ENCODE measurements around the gene PIK3CD. TPM values are rescaled to one million over a fixed set of nuclear protein-coding genes. Genes with fewer than 3 reads are reported as not detected.

PIK3CD gene
- total RNA-seq, 4 donors from 2014 or later = 16.5 to 23.0 (median 18.2) TPM

DNA sequence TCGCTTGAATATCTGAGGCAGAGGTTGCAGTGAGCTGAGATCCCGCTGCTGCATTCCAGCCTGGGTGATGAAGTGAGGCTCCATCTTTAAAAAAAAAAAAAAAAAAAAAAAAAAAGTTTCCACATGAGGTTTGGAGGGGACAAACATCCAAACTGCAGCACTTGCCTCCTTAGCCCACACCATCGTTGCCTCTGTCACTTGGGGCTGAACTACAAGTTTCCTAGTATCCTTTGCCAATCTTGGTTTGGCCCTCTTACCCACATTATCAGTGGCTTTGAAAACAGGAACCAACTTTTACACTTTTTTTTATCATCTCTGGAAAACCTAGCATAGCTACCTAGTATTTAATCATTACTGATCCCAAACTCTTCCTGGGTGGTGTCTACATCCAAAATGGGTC is 113.0 kb downstream of the PIK3CD start:
- DNase-seq (ENCODE audit: low spot score) = no peak

DNA sequence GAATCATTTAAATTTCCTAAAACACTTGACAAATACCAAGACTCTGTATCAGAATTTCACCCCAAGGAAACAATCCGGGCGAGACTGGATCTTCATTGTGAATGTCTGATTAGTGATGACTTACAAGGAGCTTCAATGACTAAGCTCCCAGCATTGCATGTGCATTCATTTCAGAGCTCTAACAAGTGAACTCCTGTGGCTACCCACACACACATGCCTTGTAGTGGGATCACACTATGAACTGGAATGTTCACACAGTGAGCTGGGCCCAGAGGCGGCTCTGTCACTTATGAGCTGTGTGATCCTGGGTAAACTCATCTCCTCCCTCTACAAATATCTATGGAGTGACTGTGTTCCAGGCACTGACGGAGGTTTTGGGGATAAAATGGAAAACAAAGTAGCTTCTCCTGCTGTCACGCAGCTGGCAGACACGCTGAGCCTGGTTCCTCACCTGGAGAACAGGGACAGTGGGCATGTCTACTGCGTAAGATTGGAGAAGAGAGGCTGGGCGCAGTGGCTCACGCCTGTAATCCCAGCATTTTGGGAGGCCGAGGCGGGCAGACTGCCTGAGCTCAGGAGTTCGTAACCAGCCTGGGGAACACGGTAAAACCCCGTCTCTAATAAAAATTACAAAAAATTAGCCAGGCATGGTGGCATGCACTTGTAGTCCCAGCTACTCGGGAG is 115.4 kb downstream of the PIK3CD start:
- no peak for ATAC-seq (ENCODE audit: low FRiP score)
- DNase-seq (ENCODE audit: low spot score) = no peak
- TF ChIP-seq, protein P1, sequence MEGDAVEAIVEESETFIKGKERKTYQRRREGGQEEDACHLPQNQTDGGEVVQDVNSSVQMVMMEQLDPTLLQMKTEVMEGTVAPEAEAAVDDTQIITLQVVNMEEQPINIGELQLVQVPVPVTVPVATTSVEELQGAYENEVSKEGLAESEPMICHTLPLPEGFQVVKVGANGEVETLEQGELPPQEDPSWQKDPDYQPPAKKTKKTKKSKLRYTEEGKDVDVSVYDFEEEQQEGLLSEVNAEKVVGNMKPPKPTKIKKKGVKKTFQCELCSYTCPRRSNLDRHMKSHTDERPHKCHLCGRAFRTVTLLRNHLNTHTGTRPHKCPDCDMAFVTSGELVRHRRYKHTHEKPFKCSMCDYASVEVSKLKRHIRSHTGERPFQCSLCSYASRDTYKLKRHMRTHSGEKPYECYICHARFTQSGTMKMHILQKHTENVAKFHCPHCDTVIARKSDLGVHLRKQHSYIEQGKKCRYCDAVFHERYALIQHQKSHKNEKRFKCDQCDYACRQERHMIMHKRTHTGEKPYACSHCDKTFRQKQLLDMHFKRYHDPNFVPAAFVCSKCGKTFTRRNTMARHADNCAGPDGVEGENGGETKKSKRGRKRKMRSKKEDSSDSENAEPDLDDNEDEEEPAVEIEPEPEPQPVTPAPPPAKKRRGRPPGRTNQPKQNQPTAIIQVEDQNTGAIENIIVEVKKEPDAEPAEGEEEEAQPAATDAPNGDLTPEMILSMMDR (IDR thresholded peaks at IDR 0.05) = no peak

More for the DNA sequence above, 113.0 kb downstream of the PIK3CD start:
- no peak for ATAC-seq (ENCODE audit: low FRiP score)
- TF ChIP-seq, protein P1 (IDR thresholded peaks at IDR 0.05) = no peak

DNA sequence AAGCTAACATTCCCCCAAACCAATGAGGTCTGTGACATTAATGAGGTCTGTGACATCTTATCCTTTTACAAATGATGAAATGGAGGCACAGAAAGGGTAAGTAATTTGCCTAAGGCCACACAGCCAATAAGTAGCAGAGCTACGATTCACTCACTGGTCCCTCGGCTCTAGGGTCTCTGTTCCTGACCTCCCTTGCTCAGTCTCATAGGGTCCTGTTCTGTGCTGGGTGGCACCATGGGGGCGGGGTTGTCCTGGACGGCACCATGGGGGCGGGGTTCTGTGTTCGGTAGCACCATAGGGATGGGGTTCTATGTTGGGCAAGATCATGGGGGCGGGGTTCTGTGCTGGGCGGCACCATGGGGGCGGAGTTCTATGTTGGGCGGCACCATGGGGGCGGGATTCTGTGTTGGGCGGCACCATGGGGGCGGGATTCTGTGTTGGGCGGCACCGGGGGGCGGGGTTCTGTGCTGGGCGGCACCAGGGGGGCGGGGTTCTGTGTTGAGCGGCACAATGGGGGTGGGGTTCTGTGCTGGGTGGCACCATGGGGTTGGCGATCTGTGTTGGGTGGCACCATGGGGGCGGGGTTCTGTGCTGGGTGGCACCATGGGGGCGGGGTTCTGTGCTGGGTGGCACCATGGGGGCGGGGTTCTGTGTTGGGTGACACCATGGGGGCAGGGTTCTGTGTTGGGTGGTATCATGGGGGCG is 116.6 kb downstream of the PIK3CD start:
- TF ChIP-seq, protein P1 (IDR thresholded peaks at IDR 0.05) = no peak
- no peak for ATAC-seq (ENCODE audit: low FRiP score)
- no peak for DNase-seq (ENCODE audit: low spot score)

DNA sequence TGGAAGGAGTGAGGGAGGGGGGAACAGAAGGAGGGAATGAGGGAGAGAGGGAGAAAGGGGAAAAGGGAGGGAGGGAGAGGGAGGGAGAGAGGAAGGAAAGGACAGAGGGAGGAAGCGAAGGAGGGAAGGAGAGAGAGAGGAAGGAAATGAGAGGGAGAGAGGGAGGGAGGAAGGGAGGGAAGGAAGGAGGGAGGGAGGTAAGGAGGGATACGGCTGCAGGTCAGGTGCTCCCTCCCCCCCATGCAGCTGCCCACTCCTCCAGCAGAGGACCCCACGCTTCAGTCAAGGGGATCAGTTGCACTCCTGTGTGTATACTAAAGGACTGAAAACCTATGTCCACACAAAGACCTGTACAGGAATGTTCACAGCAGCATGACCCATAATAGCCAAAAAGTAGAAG is 117.5 kb downstream of the PIK3CD start:
- ATAC-seq (ENCODE audit: low FRiP score) = no peak
- TF ChIP-seq, protein P1 (IDR thresholded peaks at IDR 0.05) = no peak
- DNase-seq (ENCODE audit: low spot score) = no peak

DNA sequence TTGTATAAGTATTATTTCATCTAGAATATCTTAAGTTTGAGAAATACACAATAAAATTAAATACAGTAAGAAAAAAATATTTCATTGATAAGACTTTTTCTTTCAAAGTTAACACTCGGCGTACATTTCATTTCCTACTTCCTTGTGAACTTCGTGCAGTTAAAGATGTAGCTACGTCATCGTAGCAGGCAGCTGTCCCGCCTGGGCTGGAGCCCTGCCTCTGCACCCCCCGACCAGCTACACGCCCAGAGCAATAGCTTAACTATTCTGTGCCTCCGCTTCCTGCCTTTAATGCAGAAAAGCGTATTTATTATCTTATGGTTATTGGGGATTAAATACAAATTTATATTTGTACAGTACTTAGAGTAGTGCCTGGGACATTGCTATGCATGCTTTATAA is 118.8 kb downstream of the PIK3CD start:
- TF ChIP-seq, protein P1 (IDR thresholded peaks at IDR 0.05) = no peak
- DNase-seq (ENCODE audit: low spot score) = no peak
- no peak for ATAC-seq (ENCODE audit: low FRiP score)

DNA sequence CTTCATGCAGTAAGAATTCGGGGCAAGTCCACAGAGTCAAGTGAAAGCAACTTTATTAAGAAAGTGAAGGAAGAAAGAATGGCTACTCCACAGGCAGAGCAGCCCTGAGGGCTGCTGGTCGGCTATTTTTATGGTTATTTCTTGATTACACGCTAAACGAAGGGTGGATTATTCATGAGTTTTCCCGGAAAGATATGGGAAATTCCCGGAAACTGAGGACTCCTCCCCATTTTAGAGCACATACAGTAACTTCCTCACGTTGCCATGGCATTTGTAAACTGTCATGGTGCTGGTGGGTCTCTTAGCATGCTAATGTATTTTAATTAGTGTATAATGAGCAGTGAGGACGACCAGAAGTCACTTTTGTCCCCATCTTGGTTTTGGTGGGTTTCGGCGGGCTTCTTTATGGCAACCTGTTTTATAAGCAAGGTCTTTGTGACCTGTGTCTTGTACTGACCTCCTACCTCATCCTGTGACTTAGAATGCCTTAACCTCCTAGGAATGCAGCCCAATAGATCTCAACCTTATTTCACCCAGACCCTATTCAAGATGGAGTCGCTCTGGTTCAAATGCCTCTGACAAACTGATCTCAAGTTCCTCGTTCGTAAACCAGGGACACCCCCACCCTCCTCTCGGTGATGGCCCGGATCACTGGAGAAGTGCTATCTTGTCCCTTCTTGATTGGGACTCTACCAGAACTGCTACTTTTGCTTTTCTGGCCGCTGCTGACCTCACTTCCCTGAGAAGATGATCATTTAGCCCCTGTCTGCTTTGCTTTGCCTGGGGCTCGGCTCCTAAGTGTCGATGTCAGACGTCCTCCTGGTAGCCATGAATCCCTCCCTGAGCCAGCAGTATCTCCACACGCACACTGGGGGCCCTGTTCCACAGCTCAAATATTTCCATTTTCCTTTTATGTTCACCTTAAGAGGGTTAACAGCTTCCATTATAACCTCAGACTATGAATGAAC is 123.5 kb downstream of the PIK3CD start:
- DNase-seq (ENCODE audit: low spot score) (no peak), ATAC-seq (ENCODE audit: low FRiP score) (no peak)
- TF ChIP-seq, protein P1 (IDR thresholded peaks at IDR 0.05) = no peak
